HUES64 (cell line): ENCODE measurements around the gene RAD23A. TPM values are rescaled to one million over a fixed set of nuclear protein-coding genes. Genes with fewer than 3 reads are reported as not detected.
"Not testable (repeated sequence)": the region's sequence is repeated elsewhere in the genome, so short reads cannot be mapped to it uniquely, and the experiment has no call there.

ENCODE experiments used
- H3K27ac ChIP-seq: 2 replicates; pipeline ENCODE4 v1.7.0; 2013; ENCODE audit warnings: low read depth, low read length, inconsistent platforms
- H3K27me3 ChIP-seq: 2 replicates; pipeline ENCODE4 v1.6.1; 2013; ENCODE audit warnings: mild to moderate bottlenecking, low read length; ENCODE audit not compliant: insufficient read depth
- H3K36me3 ChIP-seq: 2 replicates; pipeline ENCODE4 v1.6.1; 2013; ENCODE audit warnings: mild to moderate bottlenecking, low read length; ENCODE audit not compliant: insufficient read depth
- H3K4me1 ChIP-seq: 2 replicates; pipeline ENCODE4 v1.6.1; 2013; ENCODE audit warnings: mild to moderate bottlenecking, low read length, moderate library complexity; ENCODE audit not compliant: insufficient read depth
- H3K4me3 ChIP-seq: 2 replicates; pipeline ENCODE4 v1.5.1; 2013; ENCODE audit warnings: mild to moderate bottlenecking, low read length, moderate library complexity
- H3K9ac ChIP-seq: 2 replicates; pipeline ENCODE4 v1.6.1; 2013; ENCODE audit warnings: mild to moderate bottlenecking, low read depth, low read length
- H3K9me3 ChIP-seq: 2 replicates; pipeline ENCODE4 v1.6.1; 2013; ENCODE audit warnings: low read depth, low read length; ENCODE audit not compliant: insufficient read depth
- WGBS: fragments of 150-250, 120-280 bp; methylation state at CpG from one replicate; pipeline ENCODE4 v1.1.7; 2013; ENCODE audit warnings: missing lambda C conversion rate; 5-methylcytosine and 5-hydroxymethylcytosine counted together
- polyA plus RNA-seq, 2 experiments: library from polyadenylated mRNA; stranded (reverse); fragments of 50-300 nt; gene quantifications; one replicate each; pipeline ENCODE4 v1.2.3, GENCODE V29; 2013

The RAD23A gene
- 48.9 TPM for polyA plus RNA-seq (2013, experiment 1 of 2)
- polyA plus RNA-seq (2013, experiment 2 of 2) = 72.1 TPM

DNA sequence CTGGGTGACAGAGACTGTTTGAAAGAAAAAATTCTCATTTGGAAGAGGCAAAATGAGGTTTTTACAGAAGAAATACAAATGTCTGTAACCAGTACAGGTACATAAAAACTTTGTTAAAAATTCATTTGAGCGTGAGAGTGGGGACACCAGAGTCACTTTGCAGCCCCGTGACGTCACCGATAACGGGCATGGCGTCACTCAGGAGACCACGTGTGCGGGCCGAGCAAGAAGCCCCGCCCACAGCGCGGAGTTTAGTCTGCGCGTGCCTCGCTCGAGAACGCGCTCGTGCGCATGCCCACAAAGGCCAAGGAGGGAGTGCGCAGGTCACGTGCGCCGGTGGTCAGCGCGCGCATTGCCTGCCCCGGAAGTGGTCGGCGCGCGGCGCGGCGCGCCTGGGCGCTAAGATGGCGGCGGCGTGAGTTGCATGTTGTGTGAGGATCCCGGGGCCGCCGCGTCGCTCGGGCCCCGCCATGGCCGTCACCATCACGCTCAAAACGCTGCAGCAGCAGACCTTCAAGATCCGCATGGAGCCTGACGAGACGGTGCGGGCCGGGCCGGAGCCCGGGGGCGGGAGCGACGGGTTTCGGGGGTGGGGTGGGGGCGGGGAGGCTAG, at the start of gene RAD23A:
RAD23A (plus strand) TSS at position 384 of the 613 bp plus-strand sequence; CDS start at position 471, 87 bp downstream.
- Histone ChIP-seq H3K9me3 (no peaks in the 10 kb centered on the region), H3K27me3 (no peaks in the 10 kb centered on the region), H3K4me3 (peak within 1 kb of the TSS; percentile 92), H3K36me3 (peaks cover 77% of the 10 kb centered on the region), H3K27ac (peak within 1 kb of the TSS; percentile 100), H3K4me1 (peaks cover 8% of the 10 kb centered on the region; the same call in 1 of the 2 replicates), H3K9ac (peak within 1 kb of the TSS; percentile 87)
- under 1% methylated on average over 62 of the region's 62 CpGs for WGBS

DNA sequence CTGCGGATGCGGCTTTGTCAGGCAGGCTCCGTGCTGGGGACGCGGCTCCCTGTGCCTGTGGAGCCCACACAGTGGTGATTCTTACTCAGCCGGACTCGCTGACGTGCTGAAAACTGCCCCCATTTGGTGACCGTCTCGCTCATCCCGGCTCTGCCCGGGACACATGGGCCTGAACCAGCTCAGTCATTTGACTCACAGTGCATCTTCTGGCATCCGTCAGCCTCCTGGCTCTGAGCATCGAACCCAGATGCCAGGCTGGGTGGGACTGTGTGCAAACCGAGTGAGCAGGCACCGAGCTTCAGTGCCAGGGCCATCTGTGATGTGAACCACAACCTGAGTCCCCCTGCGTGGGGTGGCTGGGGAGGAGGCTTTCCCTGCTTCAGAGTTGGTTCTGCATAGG, 49.2 kb upstream of the RAD23A start:
- Histone ChIP-seq H3K27me3 (no peaks in the 10 kb centered on the region), H3K27ac (no peak overlapping the region), H3K9me3 (no peaks in the 10 kb centered on the region), H3K36me3 (peaks cover 66% of the 10 kb centered on the region), H3K9ac (no peak overlapping the region), H3K4me3 (no peak overlapping the region), H3K4me1 (no peaks in the 10 kb centered on the region; the same call in 1 of the 2 replicates)
- WGBS = 96% methylated on average over 17 of the region's 17 CpGs

DNA sequence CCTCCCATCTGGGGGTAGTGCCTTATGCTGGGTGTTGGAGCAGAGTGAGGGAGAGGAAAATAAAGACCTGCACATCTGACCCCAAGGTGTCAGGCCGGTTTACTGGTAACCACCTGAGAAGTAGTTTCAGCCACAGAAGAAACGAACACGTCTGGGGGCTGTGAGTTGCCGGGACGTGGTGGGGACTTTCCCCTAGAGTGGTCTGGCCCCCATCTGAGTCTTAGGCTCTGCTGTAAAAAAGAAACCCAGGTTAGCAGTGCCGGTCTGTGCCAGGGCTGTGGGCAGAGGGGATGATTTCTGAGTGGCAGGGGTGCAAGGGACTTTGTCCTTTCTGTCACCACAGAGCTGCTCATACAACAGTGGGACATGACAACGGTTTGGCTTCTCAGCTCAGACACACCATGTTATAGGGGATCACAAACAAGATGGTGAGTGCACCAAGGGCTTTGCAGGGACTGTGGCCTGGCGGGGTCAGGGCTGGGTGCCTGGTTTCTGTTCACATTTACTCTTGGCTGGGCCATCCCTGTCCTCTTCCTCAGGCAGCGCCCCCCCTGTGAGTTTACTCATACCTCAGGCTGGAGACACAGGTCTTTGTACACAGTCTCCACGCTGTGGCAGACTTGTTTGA, 45.7 kb upstream of the RAD23A start:
- Histone ChIP-seq H3K9me3 (no peaks in the 10 kb centered on the region), H3K27me3 (no peaks in the 10 kb centered on the region), H3K9ac (no peak overlapping the region), H3K4me3 (no peak overlapping the region), H3K4me1 (no peaks in the 10 kb centered on the region), H3K36me3 (peaks cover 45% of the 10 kb centered on the region), H3K27ac (no peak overlapping the region)
- 96% methylated on average over 10 of the region's 10 CpGs for WGBS

DNA sequence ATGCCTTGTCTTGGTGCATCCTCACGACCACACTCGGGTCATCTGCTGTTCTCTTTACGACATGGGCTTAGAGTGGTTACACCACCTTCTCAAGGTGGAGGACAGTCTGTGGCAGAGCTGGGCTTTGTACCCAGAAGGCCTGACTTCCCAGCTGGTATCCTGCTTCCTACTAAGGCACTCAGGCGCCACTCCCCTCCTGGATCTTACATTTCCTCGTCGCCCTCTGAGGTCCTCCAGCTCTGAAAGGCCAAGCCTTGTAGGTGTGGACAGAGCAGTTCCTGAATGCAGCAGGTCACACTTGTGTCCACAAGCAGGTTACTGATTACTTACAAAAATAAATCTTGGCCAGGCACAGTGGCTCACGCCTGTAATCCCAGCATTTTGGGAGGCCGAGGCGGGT, 38.5 kb upstream of the RAD23A start:
- no peak overlapping the region for H3K4me3 ChIP-seq
- no peaks in the 10 kb centered on the region for H3K36me3 ChIP-seq
- no peak overlapping the region for H3K9ac ChIP-seq
- WGBS = 92% methylated on average over 9 of the region's 9 CpGs
- H3K27ac ChIP-seq = no peak overlapping the region
- H3K27me3 ChIP-seq = no peaks in the 10 kb centered on the region
- H3K4me1 ChIP-seq = peaks cover under 1% of the 10 kb centered on the region; the same call in 1 of the 2 replicates
- H3K9me3 ChIP-seq = no peaks in the 10 kb centered on the region

DNA sequence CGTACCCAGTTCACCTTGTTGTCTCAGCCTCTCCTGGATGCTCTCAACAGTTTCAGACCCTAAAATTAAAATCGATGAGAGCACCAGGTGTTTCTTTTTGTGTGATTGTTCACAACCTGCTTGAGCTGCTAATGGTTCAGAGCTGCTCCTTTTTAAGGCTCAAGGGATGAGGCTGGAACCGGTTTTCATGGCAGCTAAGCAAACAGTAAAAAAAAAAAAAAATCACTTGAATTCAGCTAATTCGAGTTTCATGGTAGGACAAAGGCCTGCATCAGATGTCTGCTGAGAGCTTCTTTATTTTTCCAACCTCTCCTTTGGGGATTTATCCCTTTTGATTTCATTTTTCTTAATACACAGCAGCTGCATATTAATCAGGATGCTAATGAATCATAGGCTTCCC, 33.1 kb upstream of the RAD23A start:
- Histone ChIP-seq H3K36me3 (no peaks in the 10 kb centered on the region), H3K9ac (peak overlapping the region; percentile 16), H3K27me3 (no peaks in the 10 kb centered on the region), H3K27ac (peak overlapping the region; percentile 79), H3K4me3 (no peak overlapping the region), H3K9me3 (no peaks in the 10 kb centered on the region), H3K4me1 (peaks cover 20% of the 10 kb centered on the region)
- WGBS = 77% methylated on average over 4 of the region's 4 CpGs

DNA sequence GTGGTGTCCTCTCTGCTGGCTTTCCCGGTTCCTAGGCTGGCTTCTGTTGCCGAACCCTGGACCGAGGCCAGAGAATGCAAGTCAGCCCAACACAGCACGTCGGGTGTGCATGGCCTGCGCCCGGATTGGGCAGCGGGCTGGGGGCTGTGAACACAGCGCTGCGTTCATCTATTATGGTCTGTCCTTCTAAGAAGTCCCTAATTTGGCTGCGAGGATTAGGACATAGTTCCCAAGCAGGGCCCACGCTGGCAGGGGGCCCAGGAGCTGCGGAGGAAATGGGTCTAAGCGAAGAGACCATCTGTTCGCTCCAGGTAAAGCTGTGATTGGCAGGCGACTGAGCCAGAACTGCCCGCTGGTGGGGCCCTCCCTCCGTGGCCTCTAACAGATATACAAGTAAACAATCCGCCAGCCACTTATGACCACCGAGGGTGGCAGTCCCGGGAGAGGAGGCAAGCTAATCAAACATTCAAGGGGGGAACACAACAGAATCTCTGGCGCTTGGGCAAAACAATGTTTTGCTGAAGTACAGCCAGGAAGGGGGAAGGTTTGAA, 32.6 kb upstream of the RAD23A start:
- Histone ChIP-seq H3K9me3 (no peaks in the 10 kb centered on the region), H3K4me3 (no peak overlapping the region), H3K36me3 (no peaks in the 10 kb centered on the region), H3K27me3 (peaks cover 3% of the 10 kb centered on the region; the same call in 1 of the 2 replicates), H3K9ac (peak overlapping the region; percentile 16; the same call in 1 of the 2 replicates), H3K4me1 (peaks cover 20% of the 10 kb centered on the region), H3K27ac (peak overlapping the region; percentile 79)
- 54% methylated on average over 22 of the region's 22 CpGs for WGBS

DNA sequence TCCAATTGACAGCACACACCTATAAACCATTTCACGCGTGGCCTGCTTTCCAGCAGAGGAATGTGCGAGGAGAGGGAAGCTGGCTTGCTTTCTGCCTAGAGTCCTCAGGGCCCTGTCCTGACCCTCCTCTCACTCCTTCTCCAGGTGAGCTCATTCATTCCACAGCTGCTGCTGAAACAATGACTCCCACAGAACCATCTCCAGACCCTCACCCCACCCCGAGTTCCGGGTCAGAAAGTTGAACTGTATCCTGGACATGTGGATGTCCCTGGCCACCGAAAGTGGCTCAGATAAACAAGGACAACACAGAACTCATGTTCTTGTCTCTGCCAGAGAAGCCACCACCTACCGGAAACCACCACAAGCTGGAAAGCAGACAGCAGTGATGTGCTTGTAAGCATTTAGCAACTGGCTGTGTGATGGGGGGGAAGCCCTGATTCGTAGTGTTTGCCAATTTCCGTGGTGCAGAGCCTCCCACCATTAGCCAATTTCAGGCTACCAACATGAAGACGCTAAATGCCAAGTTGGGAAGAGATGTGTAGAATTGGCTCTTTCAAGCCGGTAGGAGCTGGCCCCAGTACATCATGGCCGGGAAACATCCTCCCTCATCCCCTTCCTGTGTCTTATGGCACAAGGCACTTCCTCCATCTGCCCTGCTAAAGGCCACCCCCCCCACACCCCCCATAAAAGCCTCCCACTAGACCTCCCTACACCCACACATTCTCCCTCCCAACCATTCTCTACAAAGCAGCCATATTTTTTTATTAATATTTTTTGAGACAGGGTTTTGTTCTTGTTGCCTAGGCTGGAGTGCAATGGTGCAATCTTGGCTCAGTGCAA, 31.6 kb upstream of the RAD23A start:
- Histone ChIP-seq H3K9me3 (no peaks in the 10 kb centered on the region), H3K27me3 (peaks cover 13% of the 10 kb centered on the region), H3K36me3 (no peaks in the 10 kb centered on the region), H3K4me3 (no peak overlapping the region), H3K4me1 (peaks cover 20% of the 10 kb centered on the region), H3K27ac (peak overlapping the region; percentile 0; the same call in 1 of the 2 replicates), H3K9ac (0 out of 2 replicates have a peak overlapping the region, but pooled peaks have one; percentile 16)
- 89% methylated on average over 11 of the region's 12 CpGs for WGBS

DNA sequence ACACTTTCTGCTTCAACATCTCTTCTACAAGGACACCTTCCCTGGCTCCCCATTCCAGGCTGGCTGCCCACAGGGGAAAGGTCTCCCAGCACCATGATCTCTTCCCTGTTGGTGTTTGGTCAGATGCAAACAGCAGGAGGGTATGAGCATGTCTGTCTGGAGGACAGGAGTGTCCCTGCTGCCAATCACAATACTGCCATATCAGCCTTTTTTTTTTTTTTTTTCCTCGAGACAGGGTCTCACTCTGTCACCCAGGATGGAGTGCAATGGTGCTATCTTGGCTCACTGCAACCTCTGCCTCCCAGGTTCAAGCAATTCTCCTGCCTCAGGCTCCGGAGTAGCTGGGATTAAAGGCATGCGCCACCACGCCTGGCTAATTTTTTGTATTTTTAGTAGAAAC, 29.8 kb upstream of the RAD23A start:
- H3K4me3 ChIP-seq, H3K9ac ChIP-seq, H3K36me3 ChIP-seq, H3K27ac ChIP-seq, H3K9me3 ChIP-seq: not testable (repeated sequence)
- WGBS = 87% methylated on average over 4 of the region's 4 CpGs
- Histone ChIP-seq H3K4me1 (peaks cover 20% of the 10 kb centered on the region), H3K27me3 (peaks cover 13% of the 10 kb centered on the region)

DNA sequence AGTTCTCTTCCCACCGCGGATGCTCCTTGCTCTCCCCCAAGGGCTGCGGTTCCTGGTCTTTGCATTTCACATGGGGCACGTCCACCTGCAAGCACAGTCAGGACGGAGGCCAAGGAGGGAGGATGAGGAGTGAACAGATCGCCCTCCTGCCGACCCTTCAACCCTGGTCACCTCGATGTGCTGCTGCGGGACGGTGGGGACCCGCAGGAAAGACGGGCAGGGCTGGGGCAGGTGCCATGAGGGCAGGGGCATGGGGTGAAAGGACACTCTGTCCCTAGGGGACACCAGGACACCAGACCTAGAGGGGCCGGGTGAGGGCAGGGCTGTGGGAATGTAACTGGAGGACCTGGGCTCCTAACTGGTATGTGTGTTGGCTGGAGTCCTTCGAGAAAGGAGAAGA, 27.4 kb upstream of the RAD23A start:
- H3K27ac ChIP-seq = no peak overlapping the region
- H3K36me3 ChIP-seq = peaks cover 13% of the 10 kb centered on the region
- H3K9ac ChIP-seq = no peak overlapping the region
- H3K9me3 ChIP-seq = no peaks in the 10 kb centered on the region
- peaks cover 13% of the 10 kb centered on the region for H3K27me3 ChIP-seq
- WGBS = 95% methylated on average over 14 of the region's 14 CpGs
- peaks cover 8% of the 10 kb centered on the region for H3K4me1 ChIP-seq
- H3K4me3 ChIP-seq = no peak overlapping the region

DNA sequence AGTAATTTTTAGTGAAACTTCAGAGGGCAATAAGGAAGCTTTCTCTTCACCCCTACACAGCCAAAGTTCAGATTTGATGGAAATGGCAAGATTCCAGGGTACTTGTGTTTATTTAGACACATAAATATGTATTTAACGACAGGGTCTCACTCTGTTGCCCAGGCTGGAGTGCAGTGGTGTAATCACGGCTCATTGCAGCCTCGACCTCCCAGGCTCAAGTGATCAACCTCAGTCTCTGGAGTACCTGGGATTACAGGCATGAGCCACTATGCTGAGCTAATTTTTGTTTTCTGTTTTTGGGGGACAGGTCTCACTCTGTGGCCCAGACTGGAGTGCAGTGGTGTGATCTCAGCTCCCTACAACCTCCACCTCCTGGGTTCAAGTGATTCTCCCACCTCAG, 24.6 kb upstream of the RAD23A start:
- 92% methylated on average over 3 of the region's 3 CpGs for WGBS
- H3K4me1 ChIP-seq = no peaks in the 10 kb centered on the region
- H3K27ac ChIP-seq = no peak overlapping the region
- H3K4me3 ChIP-seq = no peak overlapping the region
- H3K9me3 ChIP-seq = no peaks in the 10 kb centered on the region
- H3K9ac ChIP-seq = no peak overlapping the region
- peaks cover 13% of the 10 kb centered on the region for H3K27me3 ChIP-seq
- peaks cover 39% of the 10 kb centered on the region for H3K36me3 ChIP-seq

DNA sequence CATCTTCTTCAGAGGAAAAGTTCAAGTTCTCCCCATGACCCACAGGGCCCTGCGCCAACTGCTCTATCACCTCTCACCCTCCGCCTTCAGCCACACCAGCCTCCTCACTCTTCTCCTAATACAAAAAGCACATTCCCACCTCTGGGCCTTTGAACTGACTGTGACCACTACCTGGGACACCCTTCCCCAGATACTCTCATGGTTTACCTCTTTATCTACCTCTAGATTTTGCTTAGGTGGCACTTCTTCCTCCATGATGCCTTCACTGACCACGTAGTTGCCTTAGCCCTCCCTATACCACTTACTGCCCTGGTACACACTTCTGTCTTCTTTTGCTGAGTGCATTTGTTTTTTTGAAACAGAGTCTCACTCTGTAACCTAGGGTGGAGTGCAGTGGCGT, 22.7 kb upstream of the RAD23A start:
- Histone ChIP-seq H3K4me3 (no peak overlapping the region), H3K4me1 (no peaks in the 10 kb centered on the region), H3K27ac (no peak overlapping the region), H3K27me3 (peaks cover 11% of the 10 kb centered on the region), H3K9ac (no peak overlapping the region), H3K9me3 (no peaks in the 10 kb centered on the region), H3K36me3 (peaks cover 54% of the 10 kb centered on the region)
- WGBS = 95% methylated on average over 4 of the region's 4 CpGs
